GM12873 (cell line): ENCODE data around the gene PCNX3.

Experiments used
- CTCF ChIP-seq: IDR thresholded peaks from 2 replicates; pipeline ENCODE4 v1.5.1; 2012; ENCODE audit warnings: low read depth, mild to moderate bottlenecking, moderate library complexity, low read length, control low read depth; ENCODE audit not compliant: insufficient read depth; ENCODE audit errors: missing control alignments

The PCNX3 gene

GRCh38 chr11:65653229-65654225 lies 38.0 kb downstream of the PCNX3 start:
- no peak for TF ChIP-seq CTCF

- TF ChIP-seq CTCF = no peak
These were observed 39.1 kb downstream of the PCNX3 start for GRCh38 chr11:65654375-65655349.

DNA sequence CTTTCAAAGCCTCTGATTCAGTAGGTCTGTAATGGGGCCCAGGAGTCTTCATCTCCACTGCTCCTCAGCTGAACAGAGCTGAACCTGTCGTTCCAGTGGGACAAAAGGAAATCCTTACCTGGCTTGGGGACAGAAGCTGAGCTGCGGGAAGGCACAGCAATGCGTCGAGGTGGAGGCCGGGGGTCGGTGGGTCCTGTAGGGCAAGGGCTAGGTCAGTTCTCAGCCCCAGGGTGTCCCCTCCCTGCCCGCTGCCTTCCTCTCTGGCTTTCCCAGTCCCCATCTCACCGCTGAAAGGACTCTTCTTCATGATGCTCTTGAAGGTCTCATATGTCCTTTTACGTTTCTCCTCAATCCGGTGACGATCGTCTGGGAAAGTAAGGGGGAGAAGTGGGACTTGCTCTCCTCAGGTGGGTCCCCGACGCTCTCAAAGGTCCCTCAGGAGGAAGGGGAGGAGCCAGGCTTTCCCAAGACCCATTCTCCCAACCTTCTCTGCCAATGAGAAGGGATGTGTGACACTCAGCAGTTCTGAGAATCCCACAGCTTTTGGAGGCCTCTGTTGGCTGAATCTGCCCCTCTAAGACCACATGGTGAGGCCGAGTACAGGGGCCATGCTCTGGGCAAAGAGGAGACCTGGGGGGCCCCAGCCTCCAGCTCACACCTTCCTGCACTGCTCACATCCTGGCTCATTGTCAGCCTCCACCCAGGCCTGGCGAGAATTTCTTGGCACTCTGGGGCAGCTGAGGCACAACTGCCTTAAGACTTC lies 40.2 kb downstream of the PCNX3 start:
- TF ChIP-seq CTCF = no peak

DNA sequence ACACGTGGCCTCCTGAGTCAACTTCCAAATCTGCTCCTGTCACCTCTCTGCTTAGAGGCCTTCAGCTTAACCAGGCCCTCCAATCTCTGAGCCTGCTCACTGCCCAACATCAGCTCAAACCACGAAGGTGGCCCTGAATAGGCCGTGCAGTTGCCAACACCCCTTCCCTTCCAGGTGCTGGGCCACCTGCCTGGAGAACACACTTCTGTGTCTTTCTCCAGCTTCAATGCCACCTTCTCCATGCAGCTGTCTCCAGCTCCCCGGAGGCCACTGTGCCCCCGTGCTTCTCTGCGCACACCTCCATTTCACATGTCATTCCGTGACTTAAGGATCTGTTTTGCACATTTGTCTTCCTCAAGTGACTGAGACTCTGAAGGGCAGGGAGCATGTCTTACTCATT lies 41.9 kb downstream of the PCNX3 start:
- TF ChIP-seq CTCF = no peak

GRCh38 chr11:65658174-65659021 lies 42.8 kb downstream of the PCNX3 start:
- TF ChIP-seq CTCF = no peak

DNA sequence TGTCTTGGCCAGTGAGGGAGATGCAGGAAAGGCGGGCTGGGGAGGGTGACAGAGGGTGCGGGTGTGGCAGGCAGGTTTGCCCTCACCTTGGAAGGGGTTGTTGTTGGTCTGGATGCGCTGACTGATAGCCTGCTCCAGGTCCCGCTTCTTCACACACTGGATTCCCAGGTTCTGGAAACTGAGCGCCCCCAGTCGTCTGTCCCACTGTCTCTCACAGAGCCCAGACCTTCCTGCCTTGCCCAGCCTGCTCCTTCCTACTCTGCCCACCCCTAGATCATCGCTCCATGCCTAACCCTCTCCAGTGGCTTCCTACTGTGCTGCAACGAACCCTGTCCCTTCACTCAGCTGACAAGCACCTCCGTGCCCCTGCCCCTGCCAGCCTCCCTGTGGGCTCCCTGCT lies 44.5 kb downstream of the PCNX3 start:
- TF ChIP-seq CTCF = no peak
